Germinal center (tissue), 1 donor: ENCODE results near the gene LTBP4.

Experiments
- DNase-seq: peaks from one replicate; pipeline ENCODE4 v3.0.0; 2012; ENCODE audit warnings: mixed read lengths, low spot score

Gene LTBP4

DNA sequence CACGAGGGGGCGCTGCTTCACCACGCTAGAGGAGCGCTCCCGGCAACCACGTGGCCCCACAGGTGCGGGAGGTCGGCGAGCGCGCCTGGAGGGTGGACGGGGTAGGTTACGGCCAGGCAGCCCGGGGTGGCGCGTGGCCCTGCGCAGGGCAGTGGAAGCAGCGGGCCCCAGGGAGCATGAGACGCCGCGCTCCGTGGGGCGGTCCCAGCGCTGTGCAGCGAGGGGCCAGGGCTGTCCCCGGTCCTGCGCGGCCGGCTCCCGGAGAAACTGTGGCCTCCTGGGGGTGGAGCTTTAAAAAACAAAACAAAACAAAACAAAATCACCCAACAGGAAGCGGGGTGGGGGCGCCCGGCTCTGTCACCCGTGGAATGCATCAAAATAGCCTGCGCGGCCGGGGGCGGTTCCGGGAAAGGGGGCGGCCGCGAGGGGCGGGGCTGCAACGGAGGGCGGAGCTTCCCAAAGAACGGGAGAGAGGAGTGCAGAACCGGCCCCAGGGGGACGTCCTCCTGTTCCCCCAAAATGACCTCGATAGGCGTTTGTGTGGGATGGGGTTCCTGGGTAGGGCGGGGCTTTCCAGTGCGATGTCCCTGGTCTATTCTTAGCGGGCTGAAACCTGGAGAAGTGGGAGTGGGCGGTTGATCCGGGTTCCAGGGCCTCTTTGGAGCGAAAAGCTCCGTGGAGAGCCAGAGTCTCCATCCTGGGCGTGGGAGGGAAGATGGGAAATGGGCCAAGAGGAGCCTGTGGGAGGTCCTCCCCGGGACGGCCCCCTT, 61.9 kb downstream of the LTBP4 start:
- DNase-seq, result peak; percentile 91

- no peak for DNase-seq
These were observed 62.8 kb downstream of the LTBP4 start for GRCh38 chr19:40663695-40664692.

- no peak for DNase-seq
These were observed 65.8 kb downstream of the LTBP4 start for GRCh38 chr19:40666803-40667438.

DNA sequence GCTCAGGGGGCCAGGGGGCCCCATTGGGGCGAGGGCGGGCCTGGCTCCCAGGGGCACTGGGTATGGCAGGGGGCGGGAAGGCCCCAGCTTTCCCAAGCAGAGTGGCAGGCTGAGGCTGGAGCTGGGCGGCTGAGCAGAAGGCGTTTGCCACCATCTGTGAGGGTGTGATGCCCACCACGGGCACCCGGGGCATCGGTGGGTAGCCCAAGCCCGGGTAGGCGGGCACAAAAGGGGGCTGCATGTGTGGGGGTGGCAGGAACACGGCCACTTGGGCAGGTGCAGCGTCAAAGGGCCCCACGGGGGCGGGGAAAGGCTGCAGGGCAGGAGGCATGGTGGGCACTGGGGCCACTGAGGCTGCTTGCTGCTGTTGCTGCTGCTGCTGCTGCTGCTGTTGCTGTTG, 66.4 kb downstream of the LTBP4 start:
- no peak for DNase-seq

DNA sequence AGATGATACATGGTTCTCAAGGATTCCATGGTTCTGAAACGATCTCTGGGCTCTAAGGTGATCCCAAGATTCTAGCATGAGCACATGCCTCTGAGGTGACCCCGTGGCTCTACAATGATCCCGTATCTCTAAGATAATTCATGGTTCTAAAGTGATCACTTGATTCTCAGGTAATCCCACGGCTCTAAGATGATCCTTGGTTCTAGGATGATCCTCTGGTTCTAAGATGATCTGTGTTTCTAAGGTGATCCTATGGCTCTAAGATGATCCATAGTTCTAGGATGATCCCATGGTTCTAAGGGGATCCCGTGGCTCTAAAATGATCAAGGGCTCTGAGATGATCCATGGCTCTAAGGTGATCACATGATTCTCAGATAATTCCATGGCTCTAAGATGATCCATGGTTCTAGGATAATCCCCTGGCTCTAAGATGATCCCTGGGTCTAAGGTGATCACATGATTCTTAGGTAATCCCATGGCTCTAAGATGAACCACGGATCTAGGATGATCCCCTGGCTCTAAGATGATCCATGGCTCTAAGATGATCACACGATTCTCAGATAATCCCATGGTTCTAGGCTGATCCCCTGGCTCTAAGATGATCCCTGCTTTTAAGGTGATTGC, 67.9 kb downstream of the LTBP4 start:
- no peak for DNase-seq

GRCh38 chr19:40671404-40671803, 70.2 kb downstream of the LTBP4 start:
- no peak for DNase-seq

DNA sequence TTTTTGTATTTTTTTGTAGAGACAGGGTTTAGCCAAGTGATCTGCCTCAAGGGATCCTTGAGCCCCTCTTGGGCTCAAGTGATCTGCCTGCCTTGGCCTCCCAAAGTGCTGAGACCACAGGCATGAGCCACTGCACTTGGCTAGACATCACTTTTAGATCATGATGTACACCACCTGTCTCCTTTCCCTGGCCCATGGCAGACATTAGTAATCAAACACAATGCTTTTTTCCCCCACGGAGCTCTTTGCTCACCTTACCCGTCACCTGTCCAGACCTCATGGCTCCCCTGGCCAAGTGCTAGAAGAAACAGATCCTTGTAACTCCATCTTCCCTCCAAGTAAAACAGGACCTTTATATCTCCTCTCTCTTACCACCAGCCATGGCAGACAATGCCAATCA, 70.9 kb downstream of the LTBP4 start:
- no peak for DNase-seq

DNA sequence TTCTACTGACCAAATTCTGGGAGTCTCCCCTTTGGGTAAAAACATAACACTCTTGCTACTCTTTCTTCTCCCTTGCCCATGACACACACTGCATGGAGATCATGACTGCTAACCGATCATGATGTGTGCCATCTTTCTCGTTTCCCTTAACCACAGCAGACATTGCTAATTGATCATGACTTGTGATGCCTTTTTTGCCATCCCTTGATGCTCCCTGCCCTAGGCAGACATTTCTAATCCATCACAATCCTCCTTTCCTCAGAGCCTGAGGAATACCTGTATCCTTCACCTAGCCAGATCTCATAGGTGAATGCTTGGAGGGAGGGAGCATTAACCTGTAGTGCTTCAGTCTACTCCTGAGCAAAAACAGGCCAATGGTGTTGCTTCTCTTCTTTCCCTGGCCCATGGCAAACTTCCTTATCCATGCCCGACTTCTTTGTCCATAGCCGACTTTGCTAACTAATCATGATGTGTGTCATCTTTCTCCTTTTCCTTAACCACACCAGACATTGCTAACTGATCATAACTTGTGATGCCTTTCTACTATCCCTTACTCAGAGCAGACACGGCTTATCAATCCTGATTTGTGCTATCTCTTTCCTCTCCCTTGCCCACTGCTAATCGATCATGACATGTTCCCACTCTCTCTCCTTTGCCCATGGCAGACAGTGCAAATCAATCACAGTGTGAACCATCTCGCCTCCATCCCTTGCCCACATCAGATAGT, 71.6 kb downstream of the LTBP4 start:
- no peak for DNase-seq

GRCh38 chr19:40673397-40673796, 72.2 kb downstream of the LTBP4 start:
- DNase-seq, result no peak

DNA sequence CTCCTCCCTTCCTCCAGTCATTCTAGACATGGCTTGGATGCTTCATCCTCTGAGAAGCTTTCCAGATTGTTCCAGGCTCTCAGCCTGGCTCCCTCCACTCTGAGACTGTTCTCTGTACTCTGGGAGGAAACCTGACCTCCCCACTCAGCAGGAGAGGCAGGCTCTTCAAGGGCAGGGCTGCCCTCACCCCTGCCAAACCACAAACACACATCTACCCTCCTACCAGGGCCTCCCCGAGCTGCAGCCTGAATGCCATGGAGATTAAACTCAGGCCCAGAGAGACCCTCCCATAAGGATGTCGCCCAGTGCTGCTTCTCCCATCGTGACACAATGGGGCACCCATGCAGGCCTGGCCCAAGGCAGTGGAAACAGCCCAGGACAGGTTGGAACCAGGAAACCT, 73.1 kb downstream of the LTBP4 start:
- no peak for DNase-seq

GRCh38 chr19:40677156-40677555, 76.0 kb downstream of the LTBP4 start:
- no peak for DNase-seq
